GM12873 (cell line): ENCODE measurements around the gene LRRC28.

Experiments
- CTCF ChIP-seq: IDR thresholded peaks from 2 replicates; pipeline ENCODE4 v1.5.1; 2012; ENCODE audit warnings: low read depth, mild to moderate bottlenecking, moderate library complexity, low read length, control low read depth; ENCODE audit not compliant: insufficient read depth; ENCODE audit errors: missing control alignments

Gene LRRC28

DNA sequence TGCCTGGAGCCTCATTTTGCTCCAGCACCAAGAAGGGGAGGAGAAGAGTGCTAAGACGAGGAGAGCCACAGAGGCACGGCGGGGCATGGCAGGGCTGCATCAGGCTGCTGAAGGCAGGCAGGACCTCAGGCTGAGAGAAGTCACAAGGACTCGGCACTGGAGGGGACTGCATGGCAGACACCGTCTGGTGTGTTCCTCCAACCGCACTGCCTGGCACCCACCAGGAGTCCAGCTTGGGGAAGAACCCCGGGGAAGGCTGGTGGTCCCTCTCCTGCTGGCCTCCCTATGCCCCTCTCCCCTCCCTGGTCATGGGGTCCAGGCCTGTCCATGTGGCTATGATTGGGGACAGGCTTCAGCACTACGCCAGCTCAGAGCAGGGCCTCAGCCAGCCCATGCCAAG, 161.3 kb downstream of the LRRC28 start:
- TF ChIP-seq CTCF: no peak

- no peak for TF ChIP-seq CTCF
These were observed 162.9 kb downstream of the LRRC28 start for GRCh38 chr15:99413955-99414754.

DNA sequence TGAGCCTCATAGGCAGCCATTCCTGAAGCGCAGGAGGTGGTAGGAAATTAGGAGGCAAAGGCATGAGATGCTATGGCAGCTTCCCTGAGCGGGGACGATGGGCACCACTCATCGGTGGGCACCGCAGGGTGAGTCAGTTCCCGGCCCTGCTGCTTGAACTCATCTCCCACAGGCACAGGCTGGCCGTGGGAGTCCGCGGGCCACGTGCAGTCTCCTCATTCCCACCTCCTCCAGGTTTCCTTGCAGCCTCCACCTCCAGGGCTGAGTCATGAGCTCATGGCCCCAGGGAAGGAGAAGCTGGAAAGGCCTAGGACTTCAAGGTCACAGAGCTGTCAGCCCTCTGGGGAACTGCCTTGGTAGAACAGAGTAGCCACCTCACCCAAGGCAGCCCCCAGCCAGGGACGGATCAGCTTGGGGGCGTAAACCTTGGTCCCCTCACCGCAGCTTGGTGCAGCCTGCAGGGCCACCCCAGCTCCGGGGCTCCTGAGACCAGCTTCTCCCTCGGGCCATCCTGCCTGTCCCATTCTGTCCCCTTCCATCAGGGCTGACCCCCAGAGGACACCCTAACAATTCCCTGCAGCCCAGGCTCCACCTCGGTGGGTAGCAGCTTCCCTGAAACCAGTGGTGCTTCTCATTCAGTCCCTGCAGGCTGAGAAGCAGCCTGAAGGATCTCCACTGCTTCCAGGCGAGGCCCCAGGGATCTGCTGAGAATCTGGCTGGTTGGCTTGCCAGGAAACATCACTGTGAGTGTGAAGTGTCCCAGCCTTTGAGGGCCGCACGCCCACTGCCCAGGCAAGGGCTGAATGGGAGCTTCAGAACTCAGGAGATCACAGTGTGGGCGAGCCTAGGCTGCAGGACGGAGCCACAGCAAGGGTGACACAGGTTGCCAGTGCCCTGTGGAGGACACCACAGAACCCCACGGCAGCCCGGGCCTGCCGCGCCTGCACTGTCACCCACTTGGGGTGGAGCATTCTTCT, 163.8 kb downstream of the LRRC28 start:
- TF ChIP-seq CTCF: no peak

GRCh38 chr15:99416191-99417188, 165.2 kb downstream of the LRRC28 start:
- TF ChIP-seq CTCF: no peak

DNA sequence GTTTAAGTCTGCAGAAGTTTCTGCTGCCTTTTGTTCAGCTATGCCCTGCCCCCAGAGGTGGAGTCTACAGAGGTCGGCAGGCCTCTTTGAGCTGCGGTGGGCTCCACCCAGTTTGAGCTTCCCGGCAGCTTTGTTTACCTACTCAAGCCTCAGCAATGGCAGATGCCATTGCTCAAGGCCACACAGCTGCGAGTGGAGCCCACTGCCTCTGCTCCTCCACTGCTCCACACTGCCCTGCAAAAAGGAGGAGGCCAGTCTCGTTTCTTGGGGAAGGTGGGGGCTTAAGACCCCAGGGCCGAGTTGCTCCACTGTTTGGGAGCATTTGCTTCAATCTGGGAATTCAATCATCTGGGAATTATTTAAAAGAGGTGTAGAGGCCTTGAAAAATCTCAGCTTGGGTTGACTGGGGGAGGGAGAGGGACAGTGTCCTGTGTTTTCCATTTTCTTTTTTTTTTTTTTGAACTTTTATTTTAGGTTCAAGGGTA, 169.9 kb downstream of the LRRC28 start:
- no peak for TF ChIP-seq CTCF

- no peak for TF ChIP-seq CTCF
These were observed 170.5 kb downstream of the LRRC28 start for GRCh38 chr15:99421758-99422157.
